DMS53 (cell line): ENCODE measurements around the gene BLOC1S1.

Experiments used
- DNase-seq: peaks from one replicate; lab custom pipeline; 2025; lab: John Stamatoyannopoulos, UW

Gene BLOC1S1

GRCh38 chr12:55715833-55716581, at the start of gene BLOC1S1:
Gene BLOC1S1 (plus strand): TSS chr12:55716046. CDS start chr12:55716052, 6 bp downstream.
- DNase-seq = peak; percentile 98

GRCh38 chr12:55666508-55666907, 49.3 kb upstream of the BLOC1S1 start:
- DNase-seq = no peak

GRCh38 chr12:55670276-55670675, 45.6 kb upstream of the BLOC1S1 start:
- no peak for DNase-seq

GRCh38 chr12:55671746-55672145, 44.1 kb upstream of the BLOC1S1 start:
- no peak for DNase-seq

- DNase-seq = no peak
Observed at GRCh38 chr12:55673638-55674037, 42.2 kb upstream of the BLOC1S1 start.

GRCh38 chr12:55675666-55676065, 40.2 kb upstream of the BLOC1S1 start:
- no peak for DNase-seq

- DNase-seq = no peak
Observed at GRCh38 chr12:55676707-55677106, 39.1 kb upstream of the BLOC1S1 start.

- DNase-seq = no peak
Observed at GRCh38 chr12:55679691-55680090, 36.2 kb upstream of the BLOC1S1 start.

GRCh38 chr12:55681142-55682077, 34.4 kb upstream of the BLOC1S1 start:
- peak; percentile 92 for DNase-seq

GRCh38 chr12:55682087-55682796, 33.6 kb upstream of the BLOC1S1 start:
- peak; percentile 58 for DNase-seq

- DNase-seq = no peak
Observed at GRCh38 chr12:55683676-55684075, 32.2 kb upstream of the BLOC1S1 start.

- no peak for DNase-seq
Observed at GRCh38 chr12:55684761-55685370, 31.0 kb upstream of the BLOC1S1 start.

GRCh38 chr12:55685671-55686070, 30.2 kb upstream of the BLOC1S1 start:
- no peak for DNase-seq

GRCh38 chr12:55686366-55687010, 29.4 kb upstream of the BLOC1S1 start:
- no peak for DNase-seq

GRCh38 chr12:55687746-55688145, 28.1 kb upstream of the BLOC1S1 start:
- DNase-seq = no peak

GRCh38 chr12:55688716-55689655, 26.9 kb upstream of the BLOC1S1 start:
- no peak for DNase-seq

GRCh38 chr12:55692631-55693322, 23.1 kb upstream of the BLOC1S1 start:
- no peak for DNase-seq

- DNase-seq = no peak
Observed at GRCh38 chr12:55693323-55694187, 22.3 kb upstream of the BLOC1S1 start.

GRCh38 chr12:55694188-55694515, 21.7 kb upstream of the BLOC1S1 start:
- DNase-seq = no peak
